ENCODE data around the gene CNPY2. TPM values are rescaled to one million over a fixed set of nuclear protein-coding genes. Genes with fewer than 3 reads are reported as not detected.
A peak's percentile ranks its signal among the peaks of the same experiment; 100 is the strongest.

CNPY2 gene
- total and polyA plus RNA-seq, 2 of the 13 experiments (the other 11 are each of a cell fraction or from before 2014, with no cell fraction given): 285 to 356 TPM

DNA sequence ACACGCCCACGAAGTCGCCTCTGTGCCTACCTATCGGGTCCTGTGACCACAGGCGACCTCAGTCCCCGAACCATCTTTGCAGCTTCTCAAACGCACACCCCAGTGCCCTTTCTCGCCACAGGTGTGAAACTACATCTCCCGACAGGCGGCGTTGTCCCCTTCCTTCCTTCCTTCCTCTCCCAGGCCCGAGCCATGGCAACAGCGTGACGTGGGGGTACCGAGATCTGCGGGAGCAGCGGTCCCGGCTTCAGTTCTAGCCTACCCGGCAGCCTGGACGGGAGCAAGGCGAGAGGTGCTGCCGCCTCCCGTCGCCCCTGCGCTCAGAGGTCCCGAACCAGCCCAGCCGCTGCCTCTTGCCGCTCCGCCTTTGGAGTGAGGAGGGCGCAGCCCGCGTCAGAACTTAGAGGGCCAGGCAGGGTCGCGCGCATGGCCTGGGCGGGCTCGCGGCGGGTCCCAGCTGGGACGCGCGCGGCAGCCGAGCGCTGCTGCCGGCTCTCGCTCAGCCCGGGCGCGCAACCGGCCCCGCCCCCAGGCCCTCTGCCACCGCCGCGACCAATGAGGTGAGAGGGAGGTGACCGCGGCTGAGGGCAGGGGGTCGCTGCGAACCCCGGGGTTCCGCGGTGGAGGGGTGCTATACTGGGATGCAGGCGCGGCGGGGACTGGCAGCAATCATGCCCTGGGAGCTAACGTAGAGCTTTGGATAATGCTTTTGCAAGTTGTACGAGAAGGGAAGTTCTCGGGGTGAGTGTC is 48.9 kb downstream of the CNPY2 start, which contains the start of gene COQ10A (continued):
- TF ChIP-seq, protein P1, sequence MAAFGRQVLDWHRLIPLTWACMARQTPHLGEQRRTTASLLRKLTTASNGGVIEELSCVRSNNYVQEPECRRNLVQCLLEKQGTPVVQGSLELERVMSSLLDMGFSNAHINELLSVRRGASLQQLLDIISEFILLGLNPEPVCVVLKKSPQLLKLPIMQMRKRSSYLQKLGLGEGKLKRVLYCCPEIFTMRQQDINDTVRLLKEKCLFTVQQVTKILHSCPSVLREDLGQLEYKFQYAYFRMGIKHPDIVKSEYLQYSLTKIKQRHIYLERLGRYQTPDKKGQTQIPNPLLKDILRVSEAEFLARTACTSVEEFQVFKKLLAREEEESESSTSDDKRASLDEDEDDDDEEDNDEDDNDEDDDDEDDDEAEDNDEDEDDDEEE (CRISPR knock-in tag; IDR thresholded peaks at IDR 0.05): peak; percentile 41; the same call in 1 of the 2 replicates
- TF ChIP-seq TFE3 (CRISPR knock-in tag; IDR thresholded peaks at IDR 0.05) (0 out of 2 replicates have a peak, but pooled peaks have one; percentile 39), IRX3 (CRISPR knock-in tag; IDR thresholded peaks at IDR 0.05; ENCODE audit: borderline replicate concordance, low read depth) (peak; percentile 90; the same call in 1 of the 2 replicates), CBX5 (CRISPR knock-in tag; IDR thresholded peaks at IDR 0.05; ENCODE audit: borderline replicate concordance) (peak; percentile 76; the same call in 1 of the 2 replicates), TFDP2 (CRISPR knock-in tag; IDR thresholded peaks at IDR 0.05) (peak; percentile 74), FOXJ3 (CRISPR knock-in tag; IDR thresholded peaks at IDR 0.05; ENCODE audit: borderline replicate concordance) (no peak), CENPT (CRISPR knock-in tag; IDR thresholded peaks at IDR 0.05; ENCODE audit: low read depth) (peak; percentile 84; the same call in 1 of the 2 replicates), HES4 (CRISPR knock-in tag; IDR thresholded peaks at IDR 0.05; ENCODE audit: borderline replicate concordance) (peak; percentile 96), ZBTB20 (CRISPR knock-in tag; IDR thresholded peaks at IDR 0.05; ENCODE audit: borderline replicate concordance, low read depth) (0 out of 2 replicates have a peak, but pooled peaks have one; percentile 50), NR3C1 (CRISPR knock-in tag; IDR thresholded peaks at IDR 0.05) (no peak), BCL6 (CRISPR knock-in tag; IDR thresholded peaks at IDR 0.05) (peak; percentile 25; the same call in 1 of the 2 replicates), MAZ (IDR thresholded peaks at IDR 0.05; ENCODE audit: borderline replicate concordance, low read depth, low read length) (no peak), MAZ (CRISPR knock-in tag; IDR thresholded peaks at IDR 0.05; ENCODE audit: low read depth) (peak; percentile 82), JDP2 (CRISPR knock-in tag; IDR thresholded peaks at IDR 0.05; ENCODE audit: borderline replicate concordance) (no peak), FOXO1 (CRISPR knock-in tag; IDR thresholded peaks at IDR 0.05) (peak; percentile 47; the same call in 1 of the 2 replicates), RAD51 (IDR thresholded peaks at IDR 0.05; ENCODE audit: borderline replicate concordance) (no peak), ZNF235 (CRISPR knock-in tag; IDR thresholded peaks at IDR 0.05; ENCODE audit: borderline replicate concordance) (0 out of 2 replicates have a peak, but pooled peaks have one; percentile 37), ZFP41 (CRISPR knock-in tag; IDR thresholded peaks at IDR 0.05; ENCODE audit: borderline replicate concordance) (0 out of 2 replicates have a peak, but pooled peaks have one; percentile 31), RAD21 (CRISPR knock-in tag; IDR thresholded peaks at IDR 0.05) (peak; percentile 62), SP1 (IDR thresholded peaks at IDR 0.05) (no peak), SP1 (CRISPR knock-in tag; IDR thresholded peaks at IDR 0.05) (peak; percentile 30; the same call in 1 of the 2 replicates), CBFB (CRISPR knock-in tag; IDR thresholded peaks at IDR 0.05) (peak; percentile 21; the same call in 1 of the 2 replicates), ZNF138 (CRISPR knock-in tag; IDR thresholded peaks at IDR 0.05; ENCODE audit: low read depth) (no peak), ZNF790 (CRISPR knock-in tag; IDR thresholded peaks at IDR 0.05; ENCODE audit: borderline replicate concordance) (peak; percentile 27; the same call in 1 of the 2 replicates), NR2F6 (IDR thresholded peaks at IDR 0.05) (no peak), NR2F6 (CRISPR knock-in tag; IDR thresholded peaks at IDR 0.05) (peak; percentile 58; the same call in 1 of the 2 replicates), ZMYM3 (CRISPR knock-in tag; IDR thresholded peaks at IDR 0.05) (peak; percentile 50)
- TF ChIP-seq, protein P2, sequence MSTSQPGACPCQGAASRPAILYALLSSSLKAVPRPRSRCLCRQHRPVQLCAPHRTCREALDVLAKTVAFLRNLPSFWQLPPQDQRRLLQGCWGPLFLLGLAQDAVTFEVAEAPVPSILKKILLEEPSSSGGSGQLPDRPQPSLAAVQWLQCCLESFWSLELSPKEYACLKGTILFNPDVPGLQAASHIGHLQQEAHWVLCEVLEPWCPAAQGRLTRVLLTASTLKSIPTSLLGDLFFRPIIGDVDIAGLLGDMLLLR (CRISPR knock-in tag; IDR thresholded peaks at IDR 0.05): peak; percentile 56; the same call in 1 of the 2 replicates

Measured in HepG2 (cell line).